K562 (cell line): ENCODE measurements around the gene EIF5. TPM values are rescaled to one million over a fixed set of nuclear protein-coding genes. Genes with fewer than 3 reads are reported as not detected.

Source experiments
- CCAR2 ChIP-seq: fragments of 200-400 bp; formaldehyde crosslinking; IDR thresholded peaks from 2 replicates; pipeline ENCODE4 v1.6.1; 2017; ENCODE audit warnings: mild to moderate bottlenecking, low read depth, low read length
- DACH1 ChIP-seq: fragments of 450-650 bp; IDR thresholded peaks from 2 replicates; pipeline ENCODE4 v1.6.1; 2018; ENCODE audit not compliant: partially characterized antibody
- FIP1L1 ChIP-seq: fragments of 200-400 bp; formaldehyde crosslinking; IDR thresholded peaks from 2 replicates; pipeline ENCODE4 v1.6.1; 2018; ENCODE audit warnings: mild to moderate bottlenecking, low read depth, low read length; ENCODE audit not compliant: poor library complexity, severe bottlenecking
- HDAC3 ChIP-seq: fragments of 450-650 bp; IDR thresholded peaks from 2 replicates; pipeline ENCODE4 v1.6.1; 2018; ENCODE audit warnings: borderline replicate concordance, mild to moderate bottlenecking, moderate library complexity; ENCODE audit not compliant: partially characterized antibody
- HNRNPH1 ChIP-seq: fragments of 200-400 bp; formaldehyde crosslinking; optimal IDR thresholded peaks from 2 replicates; pipeline ENCODE3; 2017; ENCODE audit warnings: low read depth, mild to moderate bottlenecking, low read length, moderate library complexity
- JUN ChIP-seq, 2 experiments: sonication (generic) in 1 of 2; formaldehyde crosslinking in 1 of 2; IDR thresholded peaks; 2 replicates each; pipeline versions ENCODE4 v1.6.1 to v1.8.0; 2012 to 2022; ENCODE audit warnings: borderline replicate concordance in 2 of 2, mild to moderate bottlenecking in 2 of 2, improper control_type of control experiment in 1 of 2, low read depth in 1 of 2, low read length in 1 of 2, missing genetic modification reagents in 1 of 2
- MAZ ChIP-seq, 2 experiments: fragments of 450-650 bp in 1 of 2; sonication (generic) in 1 of 2; formaldehyde crosslinking; IDR thresholded peaks in 1 of 2; conservative IDR thresholded peaks in 1 of 2; 2 replicates each; pipeline versions ENCODE4 v1.4.0 to v1.5.0; 2020; ENCODE audit warnings: mild to moderate bottlenecking in 1 of 2, missing genetic modification reagents in 1 of 2
- NFATC3 ChIP-seq: fragments of 450-650 bp; IDR thresholded peaks from 2 replicates; pipeline ENCODE4 v1.6.1; 2017; ENCODE audit warnings: mild to moderate bottlenecking
- NFE2 ChIP-seq: IDR thresholded peaks from 2 replicates; pipeline ENCODE4 v1.6.1; 2014; ENCODE audit warnings: antibody characterized with exemption, low read depth
- NR2C1 ChIP-seq, 2 experiments: fragments of 450-650 bp; IDR thresholded peaks; 2 replicates each; pipeline ENCODE4 v1.6.1; 2017; ENCODE audit warnings: mild to moderate bottlenecking in 2 of 2, antibody characterized with exemption in 1 of 2, inconsistent platforms in 1 of 2, missing compliant biosample characterization in 1 of 2, missing genetic modification characterization in 1 of 2
- NR3C1 ChIP-seq: sonication (generic); formaldehyde crosslinking; IDR thresholded peaks from 2 replicates; pipeline ENCODE4 v1.8.1; 2022; ENCODE audit warnings: missing genetic modification reagents
- PHF8 ChIP-seq: fragments of 200-600 bp; sonication (generic); IDR thresholded peaks from 2 replicates; pipeline ENCODE4 v1.6.1; 2012; ENCODE audit warnings: mixed run types, mild to moderate bottlenecking, inconsistent platforms, low read length, moderate library complexity, borderline replicate concordance
- SMARCB1 ChIP-seq: IDR thresholded peaks from 2 replicates; pipeline ENCODE4 v1.6.1; 2011; ENCODE audit warnings: improper control_type of control experiment, low read depth; ENCODE audit not compliant: insufficient read length
- TEAD4 ChIP-seq, 2 experiments: sonication (generic) in 1 of 2; formaldehyde crosslinking in 1 of 2; IDR thresholded peaks; 2 replicates each; pipeline versions ENCODE4 v1.6.1 to v1.8.0; 2012 to 2022; ENCODE audit warnings: borderline replicate concordance in 1 of 2, inconsistent platforms in 1 of 2, low read length in 1 of 2, mild to moderate bottlenecking in 1 of 2, missing genetic modification reagents in 1 of 2
- U2AF1 ChIP-seq: fragments of 200-400 bp; formaldehyde crosslinking; optimal IDR thresholded peaks from 2 replicates; pipeline ENCODE3; 2017; ENCODE audit warnings: mild to moderate bottlenecking, low read depth, low read length, moderate library complexity
- ZC3H8 ChIP-seq: fragments of 450-650 bp; IDR thresholded peaks from 2 replicates; pipeline ENCODE4 v1.6.1; 2017
- ZNF134 ChIP-seq: fragments of 250-450 bp; sonication (Bioruptor Pico); conservative IDR thresholded peaks from 2 replicates; pipeline ENCODE4 v1.4.0; 2020
- polyA plus RNA-seq, 8 experiments: library from polyadenylated mRNA; depleted of rRNA in 4 of 8; stranded (reverse) in 5 of 8; unstranded in 3 of 8; fragments of >200 nt; fragmentation: Nextera tagmentation in 2 of 8; fragmentation: Illumina TruSeq in 1 of 8; extraction: Ambion mirVana in 2 of 8; extraction: Trizol in 1 of 8; gene quantifications; 2 replicates each; pipeline versions ENCODE4 v1.2.1 to v1.2.3, GENCODE V29; 2011 to 2014; ENCODE audit warnings: inconsistent platforms in 1 of 8, missing spikeins in 1 of 8
- total RNA-seq, 7 experiments: library from RNA; depleted of rRNA in 6 of 7; stranded (reverse); fragments of >200 nt in 6 of 7; fragmentation: Illumina TruSeq in 2 of 7; extraction: Trizol in 2 of 7; gene quantifications; 2 replicates each; pipeline versions ENCODE4 v1.2.1 to v1.2.3, GENCODE V29; 2011 to 2021; ENCODE audit warnings: low replicate concordance in 1 of 7
- TF ChIP-seq, protein P1 (sequence below): fragments of 450-650 bp; IDR thresholded peaks from 2 replicates; pipeline ENCODE4 v1.6.1; 2018; ENCODE audit warnings: mild to moderate bottlenecking, low read depth; ENCODE audit not compliant: partially characterized antibody
- TF ChIP-seq, protein P2 (sequence below): sonication (generic); formaldehyde crosslinking; IDR thresholded peaks from 2 replicates; pipeline ENCODE4 v1.8.0; 2023; ENCODE audit warnings: missing genetic modification reagents, mild to moderate bottlenecking, borderline replicate concordance

EIF5 gene
- total and polyA plus RNA-seq, 9 of the 15 experiments (the other 6 are each of a cell fraction or from before 2014, with no cell fraction given), result 92.7 to 442 (median 190) TPM

DNA sequence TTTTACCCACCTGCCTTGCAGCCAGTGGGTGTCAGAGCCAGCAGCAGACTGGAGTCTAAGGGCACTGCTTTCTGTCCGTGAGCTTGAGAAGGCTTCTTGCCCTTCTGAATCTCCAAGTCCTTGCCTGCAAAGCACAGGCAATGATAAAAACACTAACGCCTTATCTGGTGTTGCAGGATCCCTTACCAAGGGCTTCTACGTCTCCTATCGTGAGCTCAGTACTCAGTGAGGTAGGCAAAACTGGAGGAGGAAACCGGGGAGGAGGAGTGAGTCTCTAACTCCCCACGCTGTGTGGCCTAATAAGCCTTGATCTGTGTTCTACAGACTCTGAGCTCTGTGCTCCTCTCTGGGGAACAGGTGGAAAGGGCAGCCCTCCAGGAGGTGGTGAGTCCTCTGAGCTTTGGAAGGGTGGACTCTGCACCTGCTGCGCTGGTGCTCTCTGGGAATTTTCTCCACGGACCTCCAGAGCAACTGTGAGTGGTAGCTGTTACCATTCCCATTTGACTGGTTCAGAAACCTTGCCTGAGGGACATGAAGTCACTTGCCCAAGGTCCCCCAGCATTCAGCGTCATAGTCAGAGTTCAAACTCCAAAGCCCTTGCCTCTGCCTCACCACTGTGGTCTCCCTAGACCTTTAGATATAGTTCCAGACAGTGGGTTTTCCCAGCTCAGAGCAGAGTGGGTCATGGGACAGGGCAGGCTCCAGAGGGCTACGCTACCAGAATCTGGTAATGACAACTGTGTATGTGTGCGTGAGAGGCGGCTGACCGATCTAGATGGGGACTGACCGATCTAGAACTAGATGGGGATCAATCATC is 44.2 kb downstream of the EIF5 start (continued):
- TF ChIP-seq, protein P1, sequence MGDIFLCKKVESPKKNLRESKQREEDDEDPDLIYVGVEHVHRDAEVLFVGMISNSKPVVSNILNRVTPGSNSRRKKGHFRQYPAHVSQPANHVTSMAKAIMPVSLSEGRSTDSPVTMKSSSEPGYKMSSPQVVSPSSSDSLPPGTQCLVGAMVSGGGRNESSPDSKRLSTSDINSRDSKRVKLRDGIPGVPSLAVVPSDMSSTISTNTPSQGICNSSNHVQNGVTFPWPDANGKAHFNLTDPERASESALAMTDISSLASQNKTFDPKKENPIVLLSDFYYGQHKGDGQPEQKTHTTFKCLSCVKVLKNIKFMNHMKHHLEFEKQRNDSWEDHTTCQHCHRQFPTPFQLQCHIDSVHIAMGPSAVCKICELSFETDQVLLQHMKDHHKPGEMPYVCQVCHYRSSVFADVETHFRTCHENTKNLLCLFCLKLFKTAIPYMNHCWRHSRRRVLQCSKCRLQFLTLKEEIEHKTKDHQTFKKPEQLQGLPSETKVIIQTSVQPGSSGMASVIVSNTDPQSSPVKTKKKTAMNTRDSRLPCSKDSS, result no peak
- TF ChIP-seq NFATC3 (no peak), U2AF1 (no peak), NR2C1 (IDR thresholded peaks at IDR 0.05) (no peak), NR2C1 (tag; IDR thresholded peaks at IDR 0.05) (0 out of 2 replicates have a peak, but pooled peaks have one; percentile 9), PHF8 (peak; percentile 27; the same call in 1 of the 2 replicates), FIP1L1 (no peak), ZNF134 (CRISPR knock-in tag) (0 out of 2 replicates have a peak, but pooled peaks have one; percentile 29), CCAR2 (0 out of 2 replicates have a peak, but pooled peaks have one; percentile 62), HDAC3 (peak; percentile 87), MAZ (CRISPR knock-in tag; conservative IDR thresholded peaks at IDR 0.05 in 1 of 2, IDR thresholded peaks at IDR 0.05 in 1 of 2) (peak; percentile 37 to 65; a peak in 3 of 4 replicates), NR3C1 (CRISPR knock-in tag) (no peak), ZC3H8 (no peak), HNRNPH1 (no peak), TEAD4 (IDR thresholded peaks at IDR 0.05; ENCODE audit: low read length) (peak; percentile 95), TEAD4 (CRISPR knock-in tag; IDR thresholded peaks at IDR 0.05; ENCODE audit: borderline replicate concordance) (no peak), JUN (IDR thresholded peaks at IDR 0.05; ENCODE audit: borderline replicate concordance, low read depth, low read length) (peak; percentile 64; the same call in 1 of the 2 replicates), JUN (CRISPR knock-in tag; IDR thresholded peaks at IDR 0.05; ENCODE audit: borderline replicate concordance) (no peak), SMARCB1 (no peak), DACH1 (peak; percentile 70), NFE2 (peak; percentile 67)
- TF ChIP-seq, protein P2, sequence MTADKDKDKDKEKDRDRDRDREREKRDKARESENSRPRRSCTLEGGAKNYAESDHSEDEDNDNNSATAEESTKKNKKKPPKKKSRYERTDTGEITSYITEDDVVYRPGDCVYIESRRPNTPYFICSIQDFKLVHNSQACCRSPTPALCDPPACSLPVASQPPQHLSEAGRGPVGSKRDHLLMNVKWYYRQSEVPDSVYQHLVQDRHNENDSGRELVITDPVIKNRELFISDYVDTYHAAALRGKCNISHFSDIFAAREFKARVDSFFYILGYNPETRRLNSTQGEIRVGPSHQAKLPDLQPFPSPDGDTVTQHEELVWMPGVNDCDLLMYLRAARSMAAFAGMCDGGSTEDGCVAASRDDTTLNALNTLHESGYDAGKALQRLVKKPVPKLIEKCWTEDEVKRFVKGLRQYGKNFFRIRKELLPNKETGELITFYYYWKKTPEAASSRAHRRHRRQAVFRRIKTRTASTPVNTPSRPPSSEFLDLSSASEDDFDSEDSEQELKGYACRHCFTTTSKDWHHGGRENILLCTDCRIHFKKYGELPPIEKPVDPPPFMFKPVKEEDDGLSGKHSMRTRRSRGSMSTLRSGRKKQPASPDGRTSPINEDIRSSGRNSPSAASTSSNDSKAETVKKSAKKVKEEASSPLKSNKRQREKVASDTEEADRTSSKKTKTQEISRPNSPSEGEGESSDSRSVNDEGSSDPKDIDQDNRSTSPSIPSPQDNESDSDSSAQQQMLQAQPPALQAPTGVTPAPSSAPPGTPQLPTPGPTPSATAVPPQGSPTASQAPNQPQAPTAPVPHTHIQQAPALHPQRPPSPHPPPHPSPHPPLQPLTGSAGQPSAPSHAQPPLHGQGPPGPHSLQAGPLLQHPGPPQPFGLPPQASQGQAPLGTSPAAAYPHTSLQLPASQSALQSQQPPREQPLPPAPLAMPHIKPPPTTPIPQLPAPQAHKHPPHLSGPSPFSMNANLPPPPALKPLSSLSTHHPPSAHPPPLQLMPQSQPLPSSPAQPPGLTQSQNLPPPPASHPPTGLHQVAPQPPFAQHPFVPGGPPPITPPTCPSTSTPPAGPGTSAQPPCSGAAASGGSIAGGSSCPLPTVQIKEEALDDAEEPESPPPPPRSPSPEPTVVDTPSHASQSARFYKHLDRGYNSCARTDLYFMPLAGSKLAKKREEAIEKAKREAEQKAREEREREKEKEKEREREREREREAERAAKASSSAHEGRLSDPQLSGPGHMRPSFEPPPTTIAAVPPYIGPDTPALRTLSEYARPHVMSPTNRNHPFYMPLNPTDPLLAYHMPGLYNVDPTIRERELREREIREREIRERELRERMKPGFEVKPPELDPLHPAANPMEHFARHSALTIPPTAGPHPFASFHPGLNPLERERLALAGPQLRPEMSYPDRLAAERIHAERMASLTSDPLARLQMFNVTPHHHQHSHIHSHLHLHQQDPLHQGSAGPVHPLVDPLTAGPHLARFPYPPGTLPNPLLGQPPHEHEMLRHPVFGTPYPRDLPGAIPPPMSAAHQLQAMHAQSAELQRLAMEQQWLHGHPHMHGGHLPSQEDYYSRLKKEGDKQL (CRISPR knock-in tag), result no peak
